H54 (cell line): ENCODE measurements around the gene EFTUD2.

ENCODE experiments used
- DNase-seq: peaks from one replicate; pipeline ENCODE4 v3.0.0; 2011; ENCODE audit warnings: low spot score, mixed read lengths; ENCODE audit not compliant: insufficient read length
- FAIRE-seq: peaks from 3 replicates; lab custom pipeline; 2011; peaks lifted over from hg19 to GRCh38; lab: Jason Lieb, UNC
- POLR2A ChIP-seq: IDR thresholded peaks from 2 replicates; pipeline ENCODE4 v1.6.1; 2011; ENCODE audit warnings: low read depth, mild to moderate bottlenecking, low read length

The EFTUD2 gene

DNA sequence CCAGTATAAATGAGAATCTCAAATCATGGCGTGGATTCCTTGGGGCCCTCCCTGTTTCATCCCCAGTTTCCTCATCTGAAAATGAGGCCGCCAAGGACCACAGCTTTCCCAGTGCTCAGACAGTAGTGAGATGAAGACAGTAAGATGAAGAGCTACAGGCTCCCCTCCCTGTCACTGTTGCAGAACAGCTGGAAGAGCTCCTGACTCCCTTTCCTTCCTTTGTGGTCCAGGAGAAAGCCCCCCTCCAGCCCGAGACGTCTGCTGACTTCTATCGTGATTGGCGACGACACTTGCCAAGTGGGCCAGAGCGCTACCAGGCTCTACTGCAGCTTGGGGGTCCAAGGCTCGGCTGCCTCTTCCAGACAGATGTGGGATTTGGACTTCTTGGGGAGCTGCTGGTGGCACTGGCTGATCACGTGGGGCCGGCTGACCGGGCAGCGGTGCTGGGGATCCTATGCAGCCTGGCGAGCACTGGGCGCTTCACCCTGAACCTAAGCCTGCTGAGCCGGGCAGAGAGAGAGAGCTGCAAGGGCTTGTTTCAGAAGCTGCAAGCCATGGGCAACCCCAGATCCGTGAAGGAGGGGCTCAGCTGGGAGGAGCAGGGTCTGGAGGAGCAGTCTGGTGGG is 3.0 kb upstream of the EFTUD2 start:
- DNase-seq (no peak), FAIRE-seq (no peak)
- TF ChIP-seq POLR2A = no peak

DNA sequence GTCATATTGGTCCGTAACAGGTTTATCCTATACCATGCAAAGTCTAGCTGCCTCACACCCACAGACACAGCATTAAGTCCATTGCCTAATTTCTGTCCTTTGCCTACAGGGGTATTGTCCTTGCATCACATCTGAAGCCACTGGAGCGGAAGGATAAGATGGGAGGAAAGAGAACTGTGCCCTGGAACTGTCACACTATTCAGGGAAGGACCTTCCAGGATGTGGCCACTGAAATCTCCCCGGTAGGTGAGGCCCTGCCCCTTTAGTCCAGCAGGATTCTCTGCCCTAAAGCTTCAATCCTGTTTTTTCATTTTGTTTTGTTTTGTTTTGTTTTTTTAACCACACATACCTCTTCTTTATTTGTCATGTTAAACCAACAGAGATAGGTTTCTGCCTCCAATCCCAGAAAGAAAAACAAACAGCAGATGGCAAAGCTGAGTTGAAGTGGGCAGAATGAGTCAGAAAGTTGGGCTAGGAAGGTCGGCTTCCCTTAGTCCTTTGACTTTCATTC is 2.2 kb upstream of the EFTUD2 start:
- FAIRE-seq (peak; percentile 55), DNase-seq (peak; percentile 84)
- TF ChIP-seq POLR2A = no peak

DNA sequence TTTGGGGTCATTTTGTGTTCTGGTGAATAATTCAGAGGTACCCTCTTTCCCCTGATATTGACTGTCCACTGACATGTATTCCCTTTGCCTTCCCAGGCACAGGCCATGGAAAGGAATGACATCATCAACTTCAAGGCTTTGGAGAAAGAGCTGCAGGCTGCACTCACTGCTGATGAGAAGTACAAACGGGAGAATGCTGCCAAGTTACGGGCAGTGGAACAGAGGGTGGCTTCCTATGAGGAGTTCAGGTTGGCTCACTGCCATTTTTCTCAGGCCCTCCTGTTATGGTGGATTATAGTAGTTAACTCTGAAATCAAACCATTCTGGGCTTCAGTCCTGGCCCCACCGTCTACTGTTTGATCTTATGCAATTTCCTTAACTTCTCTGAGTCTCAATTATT is 1.6 kb upstream of the EFTUD2 start:
- no peak for TF ChIP-seq POLR2A
- DNase-seq = peak; percentile 86

DNA sequence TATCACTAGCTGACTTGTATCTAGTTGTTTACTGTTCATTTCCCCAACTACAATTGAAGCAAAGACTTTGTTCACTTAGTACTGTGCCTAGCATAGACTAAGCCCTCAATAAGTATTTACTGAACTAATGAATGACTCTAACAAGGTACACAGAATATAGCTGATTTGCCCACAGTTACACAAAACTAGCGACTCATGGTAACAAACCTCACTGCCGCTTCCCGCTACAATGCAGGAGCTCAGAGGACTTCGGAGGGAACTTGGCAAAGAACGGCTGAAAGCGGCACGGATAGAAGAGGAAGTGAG is 524 bp downstream of the EFTUD2 start:
- no peak for FAIRE-seq
- TF ChIP-seq POLR2A = no peak
- no peak for DNase-seq

More for the DNA sequence above, 1.6 kb upstream of the EFTUD2 start:
- peak; percentile 53 for FAIRE-seq

DNA sequence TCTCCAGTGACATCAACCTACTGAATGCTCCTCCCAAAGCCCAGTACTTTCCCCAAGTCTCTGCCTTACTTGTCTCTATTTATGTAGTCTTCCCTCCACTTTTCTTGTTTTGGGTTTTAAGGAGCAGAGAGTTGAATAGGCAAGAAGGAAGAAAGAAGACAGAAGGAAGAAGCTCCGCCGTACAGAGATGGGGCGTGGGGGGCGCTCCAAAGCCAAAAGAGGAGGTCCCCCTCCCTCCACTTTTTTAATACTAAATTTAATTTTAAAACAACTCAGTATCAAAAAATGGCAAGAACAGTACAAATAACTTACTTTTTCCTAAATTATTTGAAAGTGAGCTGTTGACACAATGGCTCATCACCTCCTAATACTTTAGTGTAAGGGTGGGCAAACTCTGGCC is 4.6 kb downstream of the EFTUD2 start:
- no peak for DNase-seq
- no peak for TF ChIP-seq POLR2A
- FAIRE-seq = no peak

DNA sequence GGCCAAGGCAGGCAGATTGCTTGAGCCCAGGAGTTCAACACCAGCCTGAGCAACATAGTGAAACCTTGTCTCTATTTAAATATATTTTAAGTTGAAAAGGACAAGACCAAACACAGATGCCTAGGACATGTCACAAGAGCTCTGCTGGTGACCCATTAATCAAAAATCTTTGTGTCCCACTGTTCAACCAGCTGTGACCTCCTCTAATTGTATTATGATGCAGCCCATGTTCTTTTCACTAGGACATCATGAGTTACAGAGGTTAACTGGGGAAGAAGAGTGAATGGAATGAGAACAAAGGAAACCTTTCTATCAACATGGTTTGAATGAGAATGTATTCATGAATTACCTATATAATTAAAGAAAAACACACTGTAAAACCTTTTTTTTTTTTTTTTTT is 7.0 kb downstream of the EFTUD2 start:
- FAIRE-seq (no peak), DNase-seq (no peak)
- no peak for TF ChIP-seq POLR2A

DNA sequence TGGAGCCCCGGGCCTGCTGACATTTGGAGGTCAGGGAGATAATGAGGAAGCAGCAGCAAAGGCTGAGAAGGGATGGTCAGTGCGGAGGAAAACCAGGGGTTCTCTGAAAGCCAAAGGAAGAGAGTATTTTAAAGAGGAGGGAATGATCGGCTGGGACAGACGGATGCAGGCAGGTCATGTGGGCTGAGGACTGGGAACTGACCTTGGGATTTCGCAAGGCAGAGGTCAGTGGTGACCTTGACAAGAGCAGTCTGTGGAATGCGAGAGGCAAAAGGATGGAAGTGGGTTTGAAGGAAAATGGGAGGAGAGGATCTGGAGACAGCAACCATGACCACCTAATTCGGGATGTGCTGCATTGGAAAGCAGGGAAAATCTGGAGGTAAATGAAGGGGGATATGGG is 10.2 kb downstream of the EFTUD2 start:
- FAIRE-seq = no peak
- DNase-seq = no peak
- TF ChIP-seq POLR2A = no peak

DNA sequence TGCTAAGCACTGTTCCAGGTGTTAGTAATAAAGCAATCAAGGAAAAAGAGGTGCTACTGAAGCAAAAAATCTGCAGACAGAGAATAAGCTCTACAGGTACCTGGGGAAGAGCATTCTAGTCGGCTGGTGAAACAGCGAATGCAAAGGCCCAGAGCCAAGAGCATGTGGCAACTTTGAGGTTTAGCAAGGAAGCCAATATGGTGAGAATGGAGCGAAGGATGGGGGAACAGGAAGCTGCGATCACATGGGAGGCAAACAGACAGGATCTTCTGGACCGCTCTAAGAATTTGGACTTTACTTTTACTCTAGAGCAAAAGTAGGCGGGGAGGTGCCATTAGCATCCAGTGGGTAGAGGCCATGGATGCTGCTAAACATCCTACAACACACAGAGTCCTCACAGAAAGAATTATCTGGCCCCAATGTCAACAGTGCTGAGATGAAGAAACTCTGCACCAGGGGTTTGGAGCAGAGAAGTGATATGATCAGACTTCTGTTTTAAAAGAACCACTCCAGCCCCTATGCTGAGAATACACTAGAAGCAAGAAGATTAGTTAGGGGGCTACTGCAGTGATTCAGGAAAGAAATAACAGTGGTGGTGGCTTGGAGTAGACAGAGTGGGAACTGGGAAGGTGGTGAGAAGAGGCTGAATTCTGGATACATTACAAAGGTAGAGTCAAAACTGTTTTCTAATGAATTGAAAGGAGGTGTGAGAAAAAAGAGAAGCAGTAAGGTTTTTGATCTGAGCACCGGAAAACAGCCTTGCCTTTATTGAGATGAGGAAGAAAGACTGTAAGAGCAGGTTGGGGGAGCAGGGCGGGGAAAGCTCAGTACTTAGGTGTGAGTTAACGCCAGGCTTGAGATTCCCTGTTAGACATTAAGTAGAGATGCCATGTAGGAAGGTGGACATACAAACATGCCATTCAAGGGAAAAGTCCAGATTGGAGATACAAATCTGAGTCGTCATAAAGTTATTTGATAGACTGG is 11.0 kb downstream of the EFTUD2 start:
- DNase-seq (no peak), FAIRE-seq (no peak)
- no peak for TF ChIP-seq POLR2A

DNA sequence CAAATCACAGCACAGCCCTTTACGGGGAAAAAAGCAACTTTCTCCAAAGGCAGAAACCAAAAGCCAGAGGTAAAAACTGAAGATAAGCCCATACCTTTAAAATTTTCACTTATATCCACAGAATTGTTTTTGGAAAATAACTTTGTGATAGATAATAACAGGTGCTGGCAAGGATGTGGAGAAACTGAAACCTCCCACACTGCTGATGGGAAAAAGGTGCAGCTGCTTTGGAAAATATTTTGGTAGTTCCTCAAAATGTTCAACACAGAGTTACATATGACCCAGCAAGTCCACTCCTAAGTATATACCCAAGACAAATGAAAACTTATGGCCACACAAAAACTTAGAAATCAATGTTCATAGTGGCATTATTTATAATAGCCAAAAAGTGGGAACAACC is 12.2 kb downstream of the EFTUD2 start:
- TF ChIP-seq POLR2A = no peak
- FAIRE-seq (no peak), DNase-seq (no peak)

DNA sequence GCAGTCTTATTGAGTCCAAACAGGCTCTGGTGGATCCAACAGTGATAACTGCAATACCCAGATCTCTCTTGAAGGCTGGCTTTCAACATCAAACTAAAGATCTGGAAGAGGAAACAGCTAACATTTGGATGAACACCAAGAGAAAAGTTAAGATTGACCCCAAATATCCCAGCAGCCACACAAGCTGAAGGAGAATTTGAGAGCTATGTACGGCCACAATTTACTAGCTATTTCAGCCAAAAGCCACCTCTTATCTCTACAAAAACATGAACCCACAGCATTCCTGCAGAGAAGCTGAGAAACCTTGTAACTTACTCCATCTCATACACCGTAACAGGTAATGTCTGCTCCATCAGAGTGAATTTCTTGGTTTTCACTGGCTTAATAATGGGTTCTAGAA is 14.3 kb downstream of the EFTUD2 start:
- TF ChIP-seq POLR2A = no peak
- DNase-seq = no peak
- no peak for FAIRE-seq

DNA sequence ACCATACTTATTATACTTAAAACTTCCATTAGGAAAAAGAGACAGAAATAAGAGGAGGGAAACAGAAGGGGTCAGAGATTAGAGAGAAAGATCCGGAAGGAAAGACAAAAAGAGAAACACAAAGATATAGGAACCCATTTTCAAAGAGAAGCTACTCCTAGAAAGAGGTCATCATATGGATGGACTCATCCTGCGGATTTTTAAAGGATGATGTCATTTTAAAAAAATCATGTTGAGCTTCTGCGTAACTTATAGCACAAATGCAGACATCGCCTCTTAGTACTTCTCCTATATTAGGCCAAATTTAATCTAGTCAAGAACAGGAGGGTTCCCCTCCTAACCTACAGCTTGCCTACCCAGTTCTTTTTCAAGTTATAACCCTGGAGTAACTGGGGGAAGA is 18.1 kb downstream of the EFTUD2 start:
- no peak for FAIRE-seq

DNA sequence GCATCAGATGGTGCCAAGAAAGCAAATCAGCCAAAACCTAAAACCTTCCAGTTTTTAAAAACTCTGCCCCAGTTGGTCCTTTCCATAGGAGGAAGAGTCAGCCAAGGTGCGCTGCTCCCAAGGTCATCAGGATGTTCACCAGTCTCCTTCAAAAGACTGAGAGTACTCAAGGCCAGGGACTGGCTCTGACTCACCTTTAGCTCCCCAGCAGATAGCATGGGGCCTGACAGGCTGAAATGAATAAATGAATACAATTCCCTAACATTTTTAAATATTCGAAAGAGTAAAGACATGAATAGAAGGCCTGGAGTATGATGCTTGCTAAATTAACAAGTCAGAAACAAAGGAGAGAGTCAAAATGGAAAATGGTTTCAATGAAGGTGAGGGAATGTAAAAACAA is 19.2 kb downstream of the EFTUD2 start:
- DNase-seq (no peak), FAIRE-seq (no peak)
- no peak for TF ChIP-seq POLR2A

More for the DNA sequence above, 18.1 kb downstream of the EFTUD2 start:
- no peak for DNase-seq
- TF ChIP-seq POLR2A = no peak

DNA sequence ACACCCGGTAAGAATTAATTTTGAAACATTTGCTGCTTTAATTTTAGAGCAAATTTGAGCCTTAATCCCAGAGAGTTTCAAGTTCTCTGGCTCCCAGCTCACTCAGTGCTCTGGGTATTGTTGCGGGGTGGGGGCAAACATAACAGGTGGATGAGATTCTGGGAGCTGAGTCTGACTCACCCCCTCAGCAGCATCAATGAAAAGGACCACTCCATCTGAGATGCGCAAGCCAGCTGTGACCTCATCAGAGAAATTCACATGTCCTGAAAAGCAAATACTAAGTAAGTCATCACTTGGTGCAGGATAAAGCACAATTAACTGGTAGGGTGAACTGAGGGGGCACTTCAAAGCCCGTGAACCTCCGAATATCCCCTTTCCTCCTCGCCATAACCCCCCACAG is 19.9 kb downstream of the EFTUD2 start:
- FAIRE-seq (no peak), DNase-seq (no peak)
- no peak for TF ChIP-seq POLR2A

DNA sequence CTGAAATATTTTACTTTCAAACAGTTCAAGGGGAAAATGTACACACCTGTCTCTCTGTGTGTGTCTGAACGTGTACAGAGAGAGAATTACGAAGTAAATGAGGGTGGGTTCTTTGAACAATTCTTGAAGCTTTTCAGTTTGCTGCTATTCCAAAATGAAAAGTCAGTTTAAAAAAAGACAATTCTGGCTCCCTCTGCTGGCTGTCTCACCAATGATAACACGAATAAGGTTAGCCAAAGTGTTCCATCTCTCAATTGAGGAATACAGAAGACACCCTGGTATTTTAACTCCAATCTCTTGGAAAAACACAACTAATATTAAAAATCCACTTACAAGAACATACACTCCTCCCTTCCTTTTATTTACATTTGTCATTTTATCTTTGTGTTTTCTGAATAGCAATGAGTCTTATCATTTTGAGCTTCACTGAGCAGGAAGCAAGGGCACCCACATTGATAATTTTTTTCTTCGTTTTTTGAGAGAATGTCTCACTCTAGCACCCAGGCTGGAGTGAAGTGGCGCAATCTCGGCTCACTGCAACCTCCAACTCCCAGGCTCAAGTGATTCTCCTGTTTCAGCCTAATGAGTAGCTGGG is 20.5 kb downstream of the EFTUD2 start:
- FAIRE-seq = peak; percentile 38
- DNase-seq = peak; percentile 58
- no peak for TF ChIP-seq POLR2A
